Panc1 (cell line): ENCODE data around the gene MEAF6. TPM values are rescaled to one million over a fixed set of nuclear protein-coding genes. Genes with fewer than 3 reads are reported as not detected.

Experiments
- ATAC-seq: fragments of 200-7000 bp; cut with Tn5 transposase; 2 replicates; pipeline ENCODE4 v1.9.1; 2020; ENCODE audit warnings: mild to moderate bottlenecking, moderate library complexity
- BruUV-seq: library from RNA; stranded (reverse); fragments of 400-500 nt; replicated peaks from 2 replicates; lab custom pipeline; 2021; lab: Mats Ljungman, UMichigan
- CTCF ChIA-PET: fragments of 300-600 bp; sonication (Branson Sonifier 250); formaldehyde crosslinking; loops from one replicate; lab custom pipeline; 2022; ENCODE audit warnings: antibody characterized with exemption; lab: Charles Lee
- POLR2A ChIA-PET: fragments of 300-600 bp; sonication (Branson Sonifier 250); formaldehyde crosslinking; loops from one replicate; lab custom pipeline; 2022; ENCODE audit warnings: antibody characterized with exemption; lab: Charles Lee
- DNase-seq: peaks from one replicate; pipeline ENCODE4 v3.0.0-alpha.2; 2010; ENCODE audit warnings: low read depth, low spot score
- H3K27ac ChIP-seq: 2 replicates; pipeline ENCODE4 v1.5.1; 2011; ENCODE audit warnings: mild to moderate bottlenecking, low read length, inconsistent platforms
- H3K27me3 ChIP-seq: fragments of 200-500 bp; sonication (Bioruptor generic); 2 replicates; pipeline ENCODE4 v1.6.0; 2014; ENCODE audit warnings: low read length, inconsistent platforms; ENCODE audit not compliant: control insufficient read depth, insufficient read depth
- H3K36me3 ChIP-seq: fragments of 200-500 bp; sonication (Bioruptor generic); 2 replicates; pipeline ENCODE4 v1.5.1; 2014; ENCODE audit warnings: inconsistent platforms, mild to moderate bottlenecking, low read length, moderate library complexity; ENCODE audit not compliant: control insufficient read depth, insufficient read depth
- H3K4me1 ChIP-seq: 2 replicates; pipeline ENCODE4 v1.5.1; 2011; ENCODE audit warnings: inconsistent platforms, mild to moderate bottlenecking, low read length, moderate library complexity; ENCODE audit not compliant: control insufficient read depth, insufficient read depth
- H3K4me3 ChIP-seq, 2 experiments: 2 replicates each; pipeline ENCODE4 v1.5.1; 2011 to 2012; ENCODE audit warnings: low read depth in 2 of 2, low read length in 2 of 2, mild to moderate bottlenecking in 2 of 2, inconsistent platforms in 1 of 2, moderate library complexity in 1 of 2
- H3K9me3 ChIP-seq: fragments of 200-500 bp; sonication (Bioruptor generic); 2 replicates; pipeline ENCODE4 v1.5.1; 2014; ENCODE audit warnings: low read depth, mild to moderate bottlenecking, inconsistent platforms, low read length, moderate library complexity; ENCODE audit not compliant: control insufficient read depth, insufficient read depth
- CTCF ChIP-seq: fragments of 450-650 bp; IDR thresholded peaks from 2 replicates; pipeline ENCODE4 v1.5.1; 2017; ENCODE audit warnings: mild to moderate bottlenecking
- POLR2AphosphoS5 ChIP-seq: IDR thresholded peaks from 2 replicates; pipeline ENCODE4 v1.6.1; 2012; ENCODE audit warnings: mild to moderate bottlenecking, low read depth, low read length, moderate library complexity
- SIN3A ChIP-seq: IDR thresholded peaks from 2 replicates; pipeline ENCODE4 v1.6.1; 2012; ENCODE audit warnings: low read depth, mild to moderate bottlenecking, low read length, moderate library complexity, borderline replicate concordance; ENCODE audit not compliant: insufficient read depth
- TCF7L2 ChIP-seq: IDR thresholded peaks from 2 replicates; pipeline ENCODE4 v1.6.1; 2011; ENCODE audit warnings: mild to moderate bottlenecking, low read depth, low read length, inconsistent platforms
- in situ Hi-C: cut with HindIII; loops from 2 replicates; pipeline ENCODE4 v1.10.0; 2016; ENCODE audit warnings: low sequenced_read_pairs, low pct_unique_long_range_greater_than_20kb
- intact Hi-C: fragments of 100-400 bp; cut with micrococcal nuclease; formaldehyde crosslinking; loops from one replicate; pipeline ENCODE4 v1.10.0; 2022; ENCODE audit not compliant: unreplicated experiment
- total RNA-seq: library from RNA; stranded (reverse); gene quantifications from one replicate; pipeline ENCODE4 v1.2.1, GENCODE V29; 2021; ENCODE audit not compliant: unreplicated experiment
- TF ChIP-seq, protein P1 (sequence below), 2 experiments: IDR thresholded peaks; 2 replicates each; pipeline ENCODE4 v1.6.1; 2011 to 2012; ENCODE audit warnings: low read depth in 2 of 2, control low read depth in 1 of 2, low read length in 1 of 2, mild to moderate bottlenecking in 1 of 2, moderate library complexity in 1 of 2; ENCODE audit not compliant: insufficient read depth in 1 of 2

Gene MEAF6
- total RNA-seq, 1 experiment from 2014 or later = 50.0 TPM

- Histone ChIP-seq H3K4me1 (peaks cover 72% of the 10 kb centered on the region), H3K9me3 (no peaks in the 10 kb centered on the region), H3K27me3 (no peaks in the 10 kb centered on the region), H3K36me3 (peaks cover 2% of the 10 kb centered on the region; the same call in 1 of the 2 replicates), H3K27ac (peak overlapping the region; percentile 89), H3K4me3 (peak overlapping the region; percentile 74 to 78)
- intact Hi-C loops (no loop called here), in situ Hi-C loops (no loop called here)
- ChIA-PET CTCF (interaction anchor here (1.2 to 1.5 kb wide), 3 partner anchors 12 to 39 kb away, joined by 4 to 11 read pairs (median 9); partner anchors contain the start of gene MEAF6), POLR2A (no interaction called here)
- no TSS peak for BruUV-seq
- DNase-seq (no peak), ATAC-seq (no peak)
- 0 out of 2 replicates have a peak, but pooled peaks have one; percentile 11 for TF ChIP-seq SIN3A
- TF ChIP-seq POLR2AphosphoS5 = no peak
Measured at GRCh38 chr1:37475380-37476086, 39.0 kb downstream of the MEAF6 start.

- Histone ChIP-seq H3K36me3 (no peaks in the 10 kb centered on the region; the same call in 1 of the 2 replicates), H3K27me3 (no peaks in the 10 kb centered on the region), H3K4me1 (peaks cover 70% of the 10 kb centered on the region), H3K27ac (peak overlapping the region; percentile 89), H3K9me3 (no peaks in the 10 kb centered on the region), H3K4me3 (peak overlapping the region; percentile 74 to 78)
- TF ChIP-seq SIN3A = 0 out of 2 replicates have a peak, but pooled peaks have one; percentile 3
- no peak for TF ChIP-seq TCF7L2
- no peak; the same call in 1 of the 2 replicates for TF ChIP-seq POLR2AphosphoS5
- no peak for TF ChIP-seq CTCF
- TF ChIP-seq, protein P1, sequence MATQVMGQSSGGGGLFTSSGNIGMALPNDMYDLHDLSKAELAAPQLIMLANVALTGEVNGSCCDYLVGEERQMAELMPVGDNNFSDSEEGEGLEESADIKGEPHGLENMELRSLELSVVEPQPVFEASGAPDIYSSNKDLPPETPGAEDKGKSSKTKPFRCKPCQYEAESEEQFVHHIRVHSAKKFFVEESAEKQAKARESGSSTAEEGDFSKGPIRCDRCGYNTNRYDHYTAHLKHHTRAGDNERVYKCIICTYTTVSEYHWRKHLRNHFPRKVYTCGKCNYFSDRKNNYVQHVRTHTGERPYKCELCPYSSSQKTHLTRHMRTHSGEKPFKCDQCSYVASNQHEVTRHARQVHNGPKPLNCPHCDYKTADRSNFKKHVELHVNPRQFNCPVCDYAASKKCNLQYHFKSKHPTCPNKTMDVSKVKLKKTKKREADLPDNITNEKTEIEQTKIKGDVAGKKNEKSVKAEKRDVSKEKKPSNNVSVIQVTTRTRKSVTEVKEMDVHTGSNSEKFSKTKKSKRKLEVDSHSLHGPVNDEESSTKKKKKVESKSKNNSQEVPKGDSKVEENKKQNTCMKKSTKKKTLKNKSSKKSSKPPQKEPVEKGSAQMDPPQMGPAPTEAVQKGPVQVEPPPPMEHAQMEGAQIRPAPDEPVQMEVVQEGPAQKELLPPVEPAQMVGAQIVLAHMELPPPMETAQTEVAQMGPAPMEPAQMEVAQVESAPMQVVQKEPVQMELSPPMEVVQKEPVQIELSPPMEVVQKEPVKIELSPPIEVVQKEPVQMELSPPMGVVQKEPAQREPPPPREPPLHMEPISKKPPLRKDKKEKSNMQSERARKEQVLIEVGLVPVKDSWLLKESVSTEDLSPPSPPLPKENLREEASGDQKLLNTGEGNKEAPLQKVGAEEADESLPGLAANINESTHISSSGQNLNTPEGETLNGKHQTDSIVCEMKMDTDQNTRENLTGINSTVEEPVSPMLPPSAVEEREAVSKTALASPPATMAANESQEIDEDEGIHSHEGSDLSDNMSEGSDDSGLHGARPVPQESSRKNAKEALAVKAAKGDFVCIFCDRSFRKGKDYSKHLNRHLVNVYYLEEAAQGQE (IDR thresholded peaks at IDR 0.05; ENCODE audit: insufficient read depth in 1 of 2, low read depth in 2 of 2, low read length in 1 of 2) = no peak
- in situ Hi-C loops = no loop called here
- no peak for DNase-seq
- ATAC-seq = no peak
- intact Hi-C loops = no loop called here
- TSS peak; percentile 77 for BruUV-seq
- ChIA-PET POLR2A (no interaction called here), CTCF (interaction anchor here (1.2 to 1.5 kb wide), 2 partner anchors 13 to 40 kb away, joined by 9 to 11 read pairs; partner anchors contain the start of gene MEAF6)
Measured at GRCh38 chr1:37474697-37475379, 39.7 kb downstream of the MEAF6 start.
